Spleen (tissue), 7 donors: ENCODE measurements around the gene ZNF574.

ENCODE experiments used
- POLR2A ChIP-seq, 3 donors: fragments of 450-650 bp; IDR thresholded peaks; one replicate each; pipeline ENCODE4 v1.5.1; 2017; ENCODE audit warnings: antibody characterized with exemption in 3 of 3, mild to moderate bottlenecking in 1 of 3
- TF ChIP-seq, protein P1 (sequence below), 11 experiments: fragments of 200-600 bp in 7 of 11; fragments of 450-650 bp in 4 of 11; sonication (generic) in 4 of 11; IDR thresholded peaks in 8 of 11; conservative IDR thresholded peaks in 3 of 11; 1 replicate in 7 of 11; 2 replicates in 4 of 11; pipeline versions ENCODE4 v1.4.0 to v1.8.0; 2016 to 2021; ENCODE audit warnings: antibody characterized with exemption in 11 of 11, inconsistent platforms in 4 of 11, mild to moderate bottlenecking in 1 of 11
- donor health status: DM: no; HTN: no; CAD: no; lungs with moderate emphysema.
- donor health status: DM: no; HTN: no; CAD: no.
- donor health status: DM: no; HTN: no; CAD: no.

DNA sequence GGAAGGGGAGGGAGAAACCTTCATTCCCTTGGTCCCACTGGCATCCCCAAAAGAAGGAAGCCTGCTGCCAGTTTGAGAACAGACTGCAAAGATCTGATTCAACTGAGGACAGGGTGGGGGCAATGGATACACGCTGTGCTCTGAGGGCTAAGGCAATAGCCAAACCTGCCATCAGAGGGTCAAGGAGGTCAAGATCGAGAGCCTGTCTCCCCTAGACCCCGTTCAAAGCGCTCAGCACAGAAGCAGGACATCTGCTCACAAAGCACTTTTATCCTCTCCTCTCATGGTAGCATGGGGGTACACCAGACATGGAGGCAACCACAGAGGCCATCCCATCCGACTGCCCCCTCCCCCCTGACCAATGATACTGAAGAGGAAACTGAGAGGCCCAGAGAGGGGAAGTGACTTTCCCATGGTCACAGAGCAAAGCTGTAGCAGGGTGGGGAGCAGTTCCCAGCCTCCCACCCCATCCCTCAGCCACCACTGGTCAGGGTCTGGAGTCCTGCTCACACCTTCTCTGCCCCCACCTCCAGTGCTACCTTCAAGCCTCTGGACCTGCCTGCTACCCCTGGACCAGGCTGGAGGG, 45.2 kb downstream of the ZNF574 start:
- TF ChIP-seq, protein P1, sequence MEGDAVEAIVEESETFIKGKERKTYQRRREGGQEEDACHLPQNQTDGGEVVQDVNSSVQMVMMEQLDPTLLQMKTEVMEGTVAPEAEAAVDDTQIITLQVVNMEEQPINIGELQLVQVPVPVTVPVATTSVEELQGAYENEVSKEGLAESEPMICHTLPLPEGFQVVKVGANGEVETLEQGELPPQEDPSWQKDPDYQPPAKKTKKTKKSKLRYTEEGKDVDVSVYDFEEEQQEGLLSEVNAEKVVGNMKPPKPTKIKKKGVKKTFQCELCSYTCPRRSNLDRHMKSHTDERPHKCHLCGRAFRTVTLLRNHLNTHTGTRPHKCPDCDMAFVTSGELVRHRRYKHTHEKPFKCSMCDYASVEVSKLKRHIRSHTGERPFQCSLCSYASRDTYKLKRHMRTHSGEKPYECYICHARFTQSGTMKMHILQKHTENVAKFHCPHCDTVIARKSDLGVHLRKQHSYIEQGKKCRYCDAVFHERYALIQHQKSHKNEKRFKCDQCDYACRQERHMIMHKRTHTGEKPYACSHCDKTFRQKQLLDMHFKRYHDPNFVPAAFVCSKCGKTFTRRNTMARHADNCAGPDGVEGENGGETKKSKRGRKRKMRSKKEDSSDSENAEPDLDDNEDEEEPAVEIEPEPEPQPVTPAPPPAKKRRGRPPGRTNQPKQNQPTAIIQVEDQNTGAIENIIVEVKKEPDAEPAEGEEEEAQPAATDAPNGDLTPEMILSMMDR (IDR thresholded peaks at IDR 0.05 in 8 of 11, conservative IDR thresholded peaks at IDR 0.05 in 3 of 11), result no peak
- no peak for TF ChIP-seq POLR2A (IDR thresholded peaks at IDR 0.05)
